Measurements from ENCODE around the gene DTD2.
"Not testable (repeated sequence)": the region's sequence is repeated elsewhere in the genome, so short reads cannot be mapped to it uniquely, and the experiment has no call there.

DNA sequence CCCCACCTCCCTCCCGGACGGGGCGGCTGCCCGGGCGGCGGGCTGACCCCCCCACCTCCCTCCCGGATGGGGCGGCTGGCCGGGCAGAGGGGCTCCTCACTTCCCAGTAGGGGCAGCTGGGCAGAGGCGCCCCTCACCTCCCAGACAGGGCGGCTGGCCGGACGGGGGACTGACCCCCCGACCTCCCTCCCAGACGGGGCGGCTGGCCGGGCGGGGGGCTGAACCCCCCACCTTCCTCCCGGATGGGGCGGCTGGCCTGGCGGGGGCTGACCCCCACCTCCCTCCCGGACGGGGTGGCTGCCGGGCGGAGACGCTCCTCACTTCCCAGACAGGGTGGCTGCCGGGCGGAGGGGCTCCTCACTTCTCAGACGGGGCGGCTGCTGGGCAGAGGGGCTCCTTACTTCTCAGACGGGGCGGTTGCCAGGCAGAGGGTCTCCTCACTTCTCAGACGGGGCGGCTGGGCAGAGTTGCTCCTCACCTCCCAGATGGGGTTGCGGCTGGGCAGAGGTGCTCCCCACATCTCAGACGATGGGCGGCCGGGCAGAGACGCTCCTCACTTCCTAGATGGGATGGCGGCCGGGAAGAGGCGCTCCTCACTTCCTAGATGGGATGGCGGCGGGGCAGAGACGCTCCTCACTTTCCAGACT is 20.1 kb downstream of the DTD2 start:
- TF ChIP-seq, protein P1, sequence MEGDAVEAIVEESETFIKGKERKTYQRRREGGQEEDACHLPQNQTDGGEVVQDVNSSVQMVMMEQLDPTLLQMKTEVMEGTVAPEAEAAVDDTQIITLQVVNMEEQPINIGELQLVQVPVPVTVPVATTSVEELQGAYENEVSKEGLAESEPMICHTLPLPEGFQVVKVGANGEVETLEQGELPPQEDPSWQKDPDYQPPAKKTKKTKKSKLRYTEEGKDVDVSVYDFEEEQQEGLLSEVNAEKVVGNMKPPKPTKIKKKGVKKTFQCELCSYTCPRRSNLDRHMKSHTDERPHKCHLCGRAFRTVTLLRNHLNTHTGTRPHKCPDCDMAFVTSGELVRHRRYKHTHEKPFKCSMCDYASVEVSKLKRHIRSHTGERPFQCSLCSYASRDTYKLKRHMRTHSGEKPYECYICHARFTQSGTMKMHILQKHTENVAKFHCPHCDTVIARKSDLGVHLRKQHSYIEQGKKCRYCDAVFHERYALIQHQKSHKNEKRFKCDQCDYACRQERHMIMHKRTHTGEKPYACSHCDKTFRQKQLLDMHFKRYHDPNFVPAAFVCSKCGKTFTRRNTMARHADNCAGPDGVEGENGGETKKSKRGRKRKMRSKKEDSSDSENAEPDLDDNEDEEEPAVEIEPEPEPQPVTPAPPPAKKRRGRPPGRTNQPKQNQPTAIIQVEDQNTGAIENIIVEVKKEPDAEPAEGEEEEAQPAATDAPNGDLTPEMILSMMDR (IDR thresholded peaks at IDR 0.05), result not testable (repeated sequence)
- not testable (repeated sequence) for TF ChIP-seq POLR2A (IDR thresholded peaks at IDR 0.05); EP300 (IDR thresholded peaks at IDR 0.05; ENCODE audit: low read depth); POLR2AphosphoS5 (IDR thresholded peaks at IDR 0.05)
